Memory B cell (primary cell): ENCODE measurements around the gene MATN4.

Experiments
- ATAC-seq: fragments of 150-1000 bp; cut with Tn5 transposase; 2 replicates; pipeline ENCODE4 v1.10.0; 2021; ENCODE audit warnings: low read depth, mild to moderate bottlenecking, moderate library complexity
- DNase-seq, 2 donors: peaks; one replicate each; pipeline ENCODE4 v3.0.0; 2022; ENCODE audit warnings: low spot score in 2 of 2
- H3K27ac Mint-ChIP-seq: one replicate; pipeline ENCODE4 v1.8.0; 2022; ENCODE audit warnings: mild to moderate bottlenecking, moderate library complexity, mixed read lengths
- H3K27me3 Mint-ChIP-seq: one replicate; pipeline ENCODE4 v1.8.0; 2022; ENCODE audit warnings: mixed read lengths
- H3K36me3 Mint-ChIP-seq: one replicate; pipeline ENCODE4 v1.8.0; 2022; ENCODE audit warnings: mild to moderate bottlenecking, mixed read lengths
- H3K4me1 Mint-ChIP-seq: one replicate; pipeline ENCODE4 v1.8.0; 2022; ENCODE audit warnings: mixed read lengths
- H3K4me3 Mint-ChIP-seq: one replicate; pipeline ENCODE4 v1.8.0; 2022; ENCODE audit warnings: mild to moderate bottlenecking, moderate library complexity, mixed read lengths
- H3K9me3 Mint-ChIP-seq: one replicate; pipeline ENCODE4 v1.8.0; 2022; ENCODE audit warnings: mixed read lengths

Gene MATN4

GRCh38 chr20:45247865-45248264 lies 60.2 kb downstream of the MATN4 start:
- H3K27me3 Mint-ChIP-seq, result peaks cover 19% of the 10 kb centered on the region
- H3K9me3 Mint-ChIP-seq, result no peaks in the 10 kb centered on the region
- no peaks in the 10 kb centered on the region for H3K4me1 Mint-ChIP-seq
- H3K27ac Mint-ChIP-seq, result no peak overlapping the region
- ATAC-seq (no peak), DNase-seq (no peak)
- H3K36me3 Mint-ChIP-seq, result no peaks in the 10 kb centered on the region
- no peak overlapping the region for H3K4me3 Mint-ChIP-seq

GRCh38 chr20:45246109-45246508 lies 62.0 kb downstream of the MATN4 start:
- H3K4me1 Mint-ChIP-seq, result no peaks in the 10 kb centered on the region
- no peak for ATAC-seq
- no peak overlapping the region for H3K4me3 Mint-ChIP-seq
- no peaks in the 10 kb centered on the region for H3K9me3 Mint-ChIP-seq
- peaks cover 12% of the 10 kb centered on the region for H3K27me3 Mint-ChIP-seq
- no peaks in the 10 kb centered on the region for H3K36me3 Mint-ChIP-seq
- no peak for DNase-seq
- no peak overlapping the region for H3K27ac Mint-ChIP-seq
